ENCODE measurements around the gene METRN. TPM values are rescaled to one million over a fixed set of nuclear protein-coding genes. Genes with fewer than 3 reads are reported as not detected.
"Not testable (repeated sequence)": the region's sequence is repeated elsewhere in the genome, so short reads cannot be mapped to it uniquely, and the experiment has no call there.

The METRN gene
- total and polyA plus RNA-seq, 2 experiments from 2014 or later, result 21.6 to 98.1 TPM

DNA sequence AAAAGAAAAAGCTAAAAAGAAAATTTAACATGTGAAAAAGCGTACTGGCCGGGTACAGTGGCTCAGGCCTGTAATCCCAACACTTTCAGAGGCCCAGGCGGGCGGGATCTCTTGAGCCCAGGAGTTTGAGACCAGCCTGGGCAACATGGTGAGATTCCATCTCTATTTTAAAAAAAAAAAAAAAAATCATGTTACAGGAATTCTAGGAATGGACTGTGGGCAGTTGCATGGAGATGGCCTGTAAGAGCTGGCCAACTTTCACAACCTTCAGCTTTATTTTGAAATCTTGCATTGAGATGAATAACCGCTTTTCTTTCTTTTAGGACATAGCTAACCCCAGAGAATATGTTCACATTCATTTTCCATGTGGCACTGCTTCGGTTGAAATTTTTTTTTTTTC, 34.1 kb downstream of the METRN start:
- H3K27ac ChIP-seq, result peak overlapping the region; percentile 72
- H3K36me3 ChIP-seq (ENCODE audit: low read depth), result no peaks in the 10 kb centered on the region
- 67 to 69% methylated on average over 6 of the region's 6 CpGs for WGBS, 2 experiments (ENCODE audit: low coverage in 1 of 2, low lambda C conversion rate in 2 of 2, missing lambda C conversion rate in 2 of 2)
- no peaks in the 10 kb centered on the region for H3K9me2 ChIP-seq (ENCODE audit: insufficient read depth)
- peaks cover 11% of the 10 kb centered on the region for H3K4me1 ChIP-seq (ENCODE audit: insufficient read depth)
- H3K27me3 ChIP-seq (replicated peaks; ENCODE audit: insufficient read depth), result peaks cover 5% of the 10 kb centered on the region; the same call in 1 of the 2 replicates
- in situ Hi-C loops (cut with MboI), result no loop called here
- no peaks in the 10 kb centered on the region for H3K79me2 ChIP-seq (ENCODE audit: insufficient read depth)
- peak; percentile 91 for DNase-seq
- H3K4me2 ChIP-seq (ENCODE audit: unreplicated experiment), result peak overlapping the region; percentile 66
- no peak for TF ChIP-seq EZH2phosphoT487 (IDR thresholded peaks at IDR 0.05; ENCODE audit: insufficient read depth, low read depth)
- TF ChIP-seq EZH2 (IDR thresholded peaks at IDR 0.05; ENCODE audit: insufficient read depth, poor library complexity, severe bottlenecking), result no peak
- H3F3A ChIP-seq (ENCODE audit: insufficient read depth), result peaks cover 8% of the 10 kb centered on the region
- H3K4me3 ChIP-seq, result no peak overlapping the region
- H3K9me3 ChIP-seq (ENCODE audit: low read depth), result no peaks in the 10 kb centered on the region
- no peak overlapping the region for H2AFZ ChIP-seq
- no peaks in the 10 kb centered on the region for H4K20me1 ChIP-seq (ENCODE audit: insufficient read depth)
- H3K9ac ChIP-seq, result no peak overlapping the region

DNA sequence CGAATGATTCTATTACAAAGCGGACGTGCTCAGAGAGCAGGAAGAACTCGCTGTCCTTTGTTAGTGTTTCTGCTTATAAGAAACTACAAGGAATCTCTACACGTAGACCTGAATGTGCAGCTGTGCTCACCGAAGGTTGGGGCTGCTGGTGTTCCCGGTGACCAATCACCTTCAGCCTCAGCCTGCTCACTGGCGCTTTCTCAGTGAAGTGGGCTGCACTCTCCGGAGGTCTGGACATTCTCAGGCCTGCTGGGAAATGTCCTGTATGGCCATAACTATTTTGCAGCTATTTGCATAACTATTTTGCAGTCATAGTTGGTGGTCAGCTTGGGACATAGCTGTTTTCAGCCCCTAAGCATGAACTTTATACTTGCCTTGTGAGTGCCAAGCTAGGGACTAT, 35.6 kb downstream of the METRN start:
- Histone ChIP-seq H4K20me1 (ENCODE audit: insufficient read depth) (no peaks in the 10 kb centered on the region), H3F3A (ENCODE audit: insufficient read depth) (peaks cover 8% of the 10 kb centered on the region), H3K9me3 (ENCODE audit: low read depth) (no peaks in the 10 kb centered on the region), H3K79me2 (ENCODE audit: insufficient read depth) (no peaks in the 10 kb centered on the region), H3K36me3 (ENCODE audit: low read depth) (no peaks in the 10 kb centered on the region), H3K4me2 (ENCODE audit: unreplicated experiment) (no peak overlapping the region), H3K27ac (no peak overlapping the region), H3K9me2 (ENCODE audit: insufficient read depth) (no peaks in the 10 kb centered on the region), H2AFZ (no peak overlapping the region), H3K9ac (no peak overlapping the region), H3K4me3 (no peak overlapping the region), H3K4me1 (ENCODE audit: insufficient read depth) (peaks cover 11% of the 10 kb centered on the region), H3K27me3 (replicated peaks; ENCODE audit: insufficient read depth) (peaks cover 5% of the 10 kb centered on the region; the same call in 1 of the 2 replicates)
- WGBS, 2 experiments (ENCODE audit: low coverage in 1 of 2, low lambda C conversion rate in 2 of 2, missing lambda C conversion rate in 2 of 2), result 37 to 41% methylated on average over 9 of the region's 9 CpGs
- DNase-seq, result no peak
- TF ChIP-seq EZH2phosphoT487 (IDR thresholded peaks at IDR 0.05; ENCODE audit: insufficient read depth, low read depth) (no peak), EZH2 (IDR thresholded peaks at IDR 0.05; ENCODE audit: insufficient read depth, poor library complexity, severe bottlenecking) (no peak)
- in situ Hi-C loops (cut with MboI), result no loop called here

DNA sequence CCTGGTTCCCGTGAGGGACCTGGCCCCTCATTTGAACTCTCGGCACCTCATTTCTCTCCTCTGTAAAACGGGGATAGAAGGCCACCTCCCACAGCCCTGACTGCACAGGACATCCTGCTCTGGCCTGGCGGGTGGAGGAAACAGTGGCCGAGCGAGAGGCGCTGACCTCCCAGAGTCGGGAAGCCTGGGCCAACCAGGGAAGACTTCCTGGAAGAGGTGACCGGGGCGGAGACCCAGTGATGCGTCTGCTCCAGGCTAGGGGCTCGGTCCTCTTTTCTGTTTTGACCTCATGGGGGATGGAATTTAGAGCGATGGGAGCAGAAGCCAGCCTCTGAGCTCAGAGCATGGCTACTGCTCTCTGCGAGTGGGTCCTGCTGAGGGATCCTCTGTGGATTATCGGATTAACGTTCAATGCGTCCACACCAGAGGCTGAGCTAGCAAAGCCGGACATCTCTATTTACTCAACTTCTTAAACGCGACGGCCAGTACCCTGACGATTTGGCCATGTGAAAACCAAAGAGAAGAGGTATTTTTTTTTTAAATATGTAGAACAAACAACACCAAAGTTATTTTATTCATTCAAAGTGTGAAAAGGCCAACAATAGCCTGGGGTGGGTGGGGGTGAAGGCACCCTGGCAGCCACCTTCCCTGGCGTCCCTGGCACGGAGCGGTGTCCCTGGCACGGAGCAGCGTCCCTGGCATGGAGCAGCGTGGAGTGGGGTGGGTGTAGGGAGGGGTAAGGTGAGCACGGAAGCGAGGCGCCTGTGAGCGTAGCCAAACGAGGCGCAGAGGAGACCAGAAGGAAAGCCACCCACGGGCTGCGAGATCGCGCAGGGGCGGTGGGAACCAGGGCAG, 36.5 kb downstream of the METRN start:
- no peak overlapping the region for H3K9ac ChIP-seq
- in situ Hi-C loops (cut with MboI), result no loop called here
- WGBS, 2 experiments (ENCODE audit: low coverage in 1 of 2, low lambda C conversion rate in 2 of 2, missing lambda C conversion rate in 2 of 2), result 62 to 68% methylated on average over 33 to 39 of the region's 39 CpGs
- H4K20me1 ChIP-seq (ENCODE audit: insufficient read depth), result no peaks in the 10 kb centered on the region
- peaks cover 8% of the 10 kb centered on the region for H3F3A ChIP-seq (ENCODE audit: insufficient read depth)
- no peaks in the 10 kb centered on the region for H3K9me2 ChIP-seq (ENCODE audit: insufficient read depth)
- H3K27ac ChIP-seq, result no peak overlapping the region
- H2AFZ ChIP-seq, result no peak overlapping the region
- peaks cover 11% of the 10 kb centered on the region for H3K4me1 ChIP-seq (ENCODE audit: insufficient read depth)
- TF ChIP-seq EZH2phosphoT487 (IDR thresholded peaks at IDR 0.05; ENCODE audit: insufficient read depth, low read depth), result no peak
- no peak for TF ChIP-seq EZH2 (IDR thresholded peaks at IDR 0.05; ENCODE audit: insufficient read depth, poor library complexity, severe bottlenecking)
- peaks cover 5% of the 10 kb centered on the region; the same call in 1 of the 2 replicates for H3K27me3 ChIP-seq (replicated peaks; ENCODE audit: insufficient read depth)
- no peak for DNase-seq
- H3K36me3 ChIP-seq (ENCODE audit: low read depth), result no peaks in the 10 kb centered on the region
- no peaks in the 10 kb centered on the region for H3K79me2 ChIP-seq (ENCODE audit: insufficient read depth)
- H3K4me2 ChIP-seq (ENCODE audit: unreplicated experiment), result no peak overlapping the region
- no peak overlapping the region for H3K4me3 ChIP-seq
- no peaks in the 10 kb centered on the region for H3K9me3 ChIP-seq (ENCODE audit: low read depth)

GRCh38 chr16:752007-752312, 37.0 kb downstream of the METRN start:
- 32 to 37% methylated on average over 8 to 10 of the region's 10 CpGs for WGBS, 2 experiments (ENCODE audit: low coverage in 1 of 2, low lambda C conversion rate in 2 of 2, missing lambda C conversion rate in 2 of 2)
- Histone ChIP-seq H3K79me2 (ENCODE audit: insufficient read depth) (no peaks in the 10 kb centered on the region), H3K9ac (no peak overlapping the region), H3K36me3 (ENCODE audit: low read depth) (no peaks in the 10 kb centered on the region), H3K4me3 (no peak overlapping the region), H3K4me1 (ENCODE audit: insufficient read depth) (peaks cover 11% of the 10 kb centered on the region), H3K27me3 (replicated peaks; ENCODE audit: insufficient read depth) (peaks cover 5% of the 10 kb centered on the region; the same call in 1 of the 2 replicates), H2AFZ (no peak overlapping the region), H3F3A (ENCODE audit: insufficient read depth) (peaks cover 8% of the 10 kb centered on the region), H3K9me3 (ENCODE audit: low read depth) (no peaks in the 10 kb centered on the region), H4K20me1 (ENCODE audit: insufficient read depth) (no peaks in the 10 kb centered on the region), H3K27ac (no peak overlapping the region), H3K4me2 (ENCODE audit: unreplicated experiment) (no peak overlapping the region), H3K9me2 (ENCODE audit: insufficient read depth) (no peaks in the 10 kb centered on the region)
- DNase-seq, result no peak
- in situ Hi-C loops (cut with MboI), result no loop called here
- TF ChIP-seq EZH2 (IDR thresholded peaks at IDR 0.05; ENCODE audit: insufficient read depth, poor library complexity, severe bottlenecking) (no peak), EZH2phosphoT487 (IDR thresholded peaks at IDR 0.05; ENCODE audit: insufficient read depth, low read depth) (no peak)

DNA sequence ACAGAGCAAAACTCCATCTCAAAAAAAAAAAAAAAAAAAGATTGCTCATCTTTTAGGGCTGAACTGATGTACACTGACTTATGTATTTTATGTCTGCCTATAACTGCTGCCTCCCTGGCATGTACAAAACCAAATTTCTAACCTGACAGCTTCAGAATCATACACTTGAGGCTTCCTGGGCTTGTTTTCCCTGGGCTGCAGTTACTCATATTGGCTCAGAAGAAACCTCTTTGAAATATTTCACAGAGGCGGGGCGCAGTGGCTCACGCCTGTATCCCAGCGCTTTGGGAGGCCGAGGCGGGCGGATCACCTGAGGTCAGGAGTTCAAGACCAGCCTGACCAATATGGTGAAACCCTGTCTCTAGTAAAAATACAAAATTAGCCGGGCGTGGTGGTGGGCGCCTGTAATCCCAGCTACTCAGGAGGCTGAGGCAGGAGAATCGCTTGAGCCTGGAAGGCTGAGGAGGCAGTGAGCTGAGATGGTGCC, 39.2 kb downstream of the METRN start:
- H3K27me3 ChIP-seq (replicated peaks; ENCODE audit: insufficient read depth); H3K4me1 ChIP-seq (ENCODE audit: insufficient read depth); H3K27ac ChIP-seq; DNase-seq; H3K36me3 ChIP-seq (ENCODE audit: low read depth); H4K20me1 ChIP-seq (ENCODE audit: insufficient read depth); in situ Hi-C loops (cut with MboI); H3F3A ChIP-seq (ENCODE audit: insufficient read depth); H3K4me3 ChIP-seq; H3K9me2 ChIP-seq (ENCODE audit: insufficient read depth); H3K9me3 ChIP-seq (ENCODE audit: low read depth); H3K4me2 ChIP-seq (ENCODE audit: unreplicated experiment); H3K79me2 ChIP-seq (ENCODE audit: insufficient read depth); H2AFZ ChIP-seq; H3K9ac ChIP-seq: not testable (repeated sequence)
- 79 to 82% methylated on average over 10 to 11 of the region's 11 CpGs for WGBS, 2 experiments (ENCODE audit: low coverage in 1 of 2, low lambda C conversion rate in 2 of 2, missing lambda C conversion rate in 2 of 2)
